ENCODE measurements around the gene SEL1L3. TPM values are rescaled to one million over a fixed set of nuclear protein-coding genes. Genes with fewer than 3 reads are reported as not detected.

Gene SEL1L3
- total RNA-seq, 1 donor from 2014 or later = 13.3 TPM

- Histone ChIP-seq H3K27me3 (no peaks in the 10 kb centered on the region), H3K4me1 (no peaks in the 10 kb centered on the region), H3K36me3 (no peaks in the 10 kb centered on the region), H3K9me3 (no peaks in the 10 kb centered on the region), H3K4me3 (no peak overlapping the region), H3K27ac (no peak overlapping the region)
- no peak for TF ChIP-seq CTCF (IDR thresholded peaks at IDR 0.05)
- intact Hi-C loops (cut with DNase I) = no loop called here
- DNase-seq (ENCODE audit: low spot score in 2 of 2) = no peak
Measured at GRCh38 chr4:25792876-25793275, 69.9 kb downstream of the SEL1L3 start.

- no peak for DNase-seq (ENCODE audit: low spot score in 2 of 2)
- Histone ChIP-seq H3K4me1 (no peaks in the 10 kb centered on the region), H3K9me3 (no peaks in the 10 kb centered on the region), H3K4me3 (no peak overlapping the region), H3K27ac (no peak overlapping the region), H3K36me3 (no peaks in the 10 kb centered on the region), H3K27me3 (no peaks in the 10 kb centered on the region)
- intact Hi-C loops (cut with DNase I) = no loop called here
- TF ChIP-seq CTCF (IDR thresholded peaks at IDR 0.05) = peak in 1 of 3 experiments; percentile 8
Measured at GRCh38 chr4:25792200-25792791, 70.5 kb downstream of the SEL1L3 start.

GRCh38 chr4:25790024-25790423 lies 72.8 kb downstream of the SEL1L3 start:
- no peak overlapping the region for H3K4me3 ChIP-seq
- no peaks in the 10 kb centered on the region for H3K36me3 ChIP-seq
- intact Hi-C loops (cut with DNase I) = no loop called here
- H3K9me3 ChIP-seq = no peaks in the 10 kb centered on the region
- no peaks in the 10 kb centered on the region for H3K4me1 ChIP-seq
- TF ChIP-seq CTCF (IDR thresholded peaks at IDR 0.05) = no peak
- H3K27ac ChIP-seq = no peak overlapping the region
- no peak for DNase-seq (ENCODE audit: low spot score in 2 of 2)
- H3K27me3 ChIP-seq = no peaks in the 10 kb centered on the region

- intact Hi-C loops (cut with DNase I) = no loop called here
- H3K27me3 ChIP-seq = no peaks in the 10 kb centered on the region
- H3K9me3 ChIP-seq = no peaks in the 10 kb centered on the region
- no peaks in the 10 kb centered on the region for H3K36me3 ChIP-seq
- no peak for TF ChIP-seq CTCF (IDR thresholded peaks at IDR 0.05)
- H3K27ac ChIP-seq = no peak overlapping the region
- DNase-seq (ENCODE audit: low spot score in 2 of 2) = no peak
- no peaks in the 10 kb centered on the region for H3K4me1 ChIP-seq
- no peak overlapping the region for H3K4me3 ChIP-seq
Measured at GRCh38 chr4:25788703-25789238, 74.0 kb downstream of the SEL1L3 start.

- no peak for TF ChIP-seq CTCF (IDR thresholded peaks at IDR 0.05)
- Histone ChIP-seq H3K9me3 (no peaks in the 10 kb centered on the region), H3K4me1 (no peaks in the 10 kb centered on the region), H3K36me3 (no peaks in the 10 kb centered on the region), H3K27me3 (no peaks in the 10 kb centered on the region), H3K4me3 (no peak overlapping the region), H3K27ac (no peak overlapping the region)
- no peak for DNase-seq (ENCODE audit: low spot score in 2 of 2)
- intact Hi-C loops (cut with DNase I) = no loop called here
Measured at GRCh38 chr4:25786497-25787065, 76.2 kb downstream of the SEL1L3 start.

All from ascending aorta (tissue), 2 donors.